Measurements from ENCODE around the gene LPGAT1. TPM values are rescaled to one million over a fixed set of nuclear protein-coding genes. Genes with fewer than 3 reads are reported as not detected.

LPGAT1 gene
- total RNA-seq, 2 donors from 2014 or later, result 24.4 to 50.1 TPM

GRCh38 chr1:211762206-211762605 lies 68.4 kb downstream of the LPGAT1 start:
- DNase-seq, result no peak
- Histone ChIP-seq H3K9me3 (peaks cover 0 to 8% (median 0%) of the 10 kb centered on the region in 3 donors), H3K4me3 (no peak overlapping the region), H3K36me3 (replicated peaks in 1 of 2; ENCODE audit: insufficient read depth in 1 of 2, low read depth in 2 of 2) (no peaks in the 10 kb centered on the region), H3K27ac (no peak overlapping the region), H3K27me3 (no peaks in the 10 kb centered on the region), H3K4me1 (no peaks in the 10 kb centered on the region)
- intact Hi-C loops (cut with DNase I), result no loop called here
- TF ChIP-seq CTCF (IDR thresholded peaks at IDR 0.05) (no peak), POLR2A (IDR thresholded peaks at IDR 0.05) (no peak)
- WGBS, 2 donors, result 93 to 97% methylated on average over 3 of the region's 3 CpGs
- no peak for ATAC-seq

GRCh38 chr1:211761400-211761799 lies 69.2 kb downstream of the LPGAT1 start:
- intact Hi-C loops (cut with DNase I), result no loop called here
- H3K9me3 ChIP-seq, result peaks cover 0 to 8% (median 0%) of the 10 kb centered on the region in 3 donors
- no peak for ATAC-seq
- no peak overlapping the region for H3K27ac ChIP-seq
- no peak overlapping the region for H3K4me3 ChIP-seq
- TF ChIP-seq POLR2A (IDR thresholded peaks at IDR 0.05) (no peak), CTCF (IDR thresholded peaks at IDR 0.05) (no peak)
- no peaks in the 10 kb centered on the region for H3K36me3 ChIP-seq (replicated peaks in 1 of 2; ENCODE audit: insufficient read depth in 1 of 2, low read depth in 2 of 2)
- DNase-seq, result no peak
- H3K4me1 ChIP-seq, result no peaks in the 10 kb centered on the region
- H3K27me3 ChIP-seq, result no peaks in the 10 kb centered on the region

- H3K4me1 ChIP-seq, result no peaks in the 10 kb centered on the region
- ATAC-seq, result no peak
- no peaks in the 10 kb centered on the region for H3K27me3 ChIP-seq
- H3K36me3 ChIP-seq (replicated peaks in 1 of 2; ENCODE audit: insufficient read depth in 1 of 2, low read depth in 2 of 2), result no peaks in the 10 kb centered on the region
- WGBS, 2 donors, result 93 to 98% methylated on average over 7 of the region's 7 CpGs
- no peak overlapping the region for H3K27ac ChIP-seq
- TF ChIP-seq POLR2A (IDR thresholded peaks at IDR 0.05), result no peak
- no peak for TF ChIP-seq CTCF (IDR thresholded peaks at IDR 0.05)
- DNase-seq, result no peak
- intact Hi-C loops (cut with DNase I), result no loop called here
- H3K4me3 ChIP-seq, result no peak overlapping the region
- peaks cover 0 to 8% (median 0%) of the 10 kb centered on the region in 3 donors for H3K9me3 ChIP-seq
Measured at GRCh38 chr1:211756471-211757020, 74.0 kb downstream of the LPGAT1 start.

GRCh38 chr1:211753649-211754251 lies 76.8 kb downstream of the LPGAT1 start:
- H3K36me3 ChIP-seq (replicated peaks in 1 of 2; ENCODE audit: insufficient read depth in 1 of 2, low read depth in 2 of 2), result peaks cover 6 to 7% of the 10 kb centered on the region in 2 donors
- H3K4me1 ChIP-seq, result no peaks in the 10 kb centered on the region
- ATAC-seq (no peak), DNase-seq (no peak)
- 85 to 93% methylated on average over 4 of the region's 4 CpGs for WGBS, 2 donors
- intact Hi-C loops (cut with DNase I), result no loop called here
- TF ChIP-seq CTCF (IDR thresholded peaks at IDR 0.05) (no peak), POLR2A (IDR thresholded peaks at IDR 0.05) (no peak)
- H3K27me3 ChIP-seq, result no peaks in the 10 kb centered on the region
- no peak overlapping the region for H3K27ac ChIP-seq
- peaks cover 0 to 8% (median 0%) of the 10 kb centered on the region in 3 donors for H3K9me3 ChIP-seq
- no peak overlapping the region for H3K4me3 ChIP-seq

GRCh38 chr1:211752951-211753486 lies 77.5 kb downstream of the LPGAT1 start:
- ATAC-seq, result no peak
- H3K4me1 ChIP-seq, result no peaks in the 10 kb centered on the region

More at GRCh38 chr1:211752951-211753486, 77.5 kb downstream of the LPGAT1 start:
- Histone ChIP-seq H3K4me3 (no peak overlapping the region), H3K27me3 (no peaks in the 10 kb centered on the region), H3K9me3 (peaks cover 0 to 4% (median 0%) of the 10 kb centered on the region in 3 donors), H3K36me3 (replicated peaks in 1 of 2; ENCODE audit: insufficient read depth in 1 of 2, low read depth in 2 of 2) (peaks cover 7 to 9% of the 10 kb centered on the region in 2 donors), H3K27ac (no peak overlapping the region)
- 22 to 24% methylated on average over 2 of the region's 2 CpGs for WGBS, 2 donors
- no peak for DNase-seq
- intact Hi-C loops (cut with DNase I), result no loop called here
- TF ChIP-seq POLR2A (IDR thresholded peaks at IDR 0.05) (no peak), CTCF (IDR thresholded peaks at IDR 0.05) (no peak)

Data from body of pancreas (tissue), 4 donors.